Hepatic stellate cell (primary cell): ENCODE data around the gene GSTA5.
"Not testable (repeated sequence)": the region's sequence is repeated elsewhere in the genome, so short reads cannot be mapped to it uniquely, and the experiment has no call there.

ENCODE experiments used
- DNase-seq: peaks from one replicate; pipeline ENCODE4 v3.0.0; 2011; ENCODE audit warnings: low spot score

GSTA5 gene

GRCh38 chr6:52788478-52788877, 52.1 kb downstream of the GSTA5 start:
- no peak for DNase-seq

- DNase-seq, result no peak
Observed at GRCh38 chr6:52787917-52788316, 52.7 kb downstream of the GSTA5 start.

GRCh38 chr6:52786249-52786956, 54.2 kb downstream of the GSTA5 start:
- no peak for DNase-seq

- not testable (repeated sequence) for DNase-seq
Observed at GRCh38 chr6:52782696-52783274, 57.8 kb downstream of the GSTA5 start.

- not testable (repeated sequence) for DNase-seq
Observed at GRCh38 chr6:52782209-52782608, 58.4 kb downstream of the GSTA5 start.
